Hematopoietic multipotent progenitor cell treated with erythropoietin and hydrocortisone succinate and interleukin-3 and kit ligand, for 6 days (in vitro differentiated cells): ENCODE results near the gene FAM227B.

Source experiments
- DNase-seq: peaks from one replicate; pipeline ENCODE4 v3.0.0-alpha.2; 2015

The FAM227B gene

GRCh38 chr15:49287481-49287880 is 333.1 kb downstream of the FAM227B start:
- no peak for DNase-seq

- DNase-seq = no peak
Observed at GRCh38 chr15:49286649-49287404, 333.8 kb downstream of the FAM227B start.

GRCh38 chr15:49282366-49282765 is 338.3 kb downstream of the FAM227B start:
- DNase-seq = no peak

GRCh38 chr15:49279521-49280456 is 340.8 kb downstream of the FAM227B start:
- DNase-seq = no peak

GRCh38 chr15:49278751-49279150 is 341.9 kb downstream of the FAM227B start:
- no peak for DNase-seq
